GM20431 (cell line): ENCODE measurements around the gene TRMT10C.
"Not testable (repeated sequence)": the region's sequence is repeated elsewhere in the genome, so short reads cannot be mapped to it uniquely, and the experiment has no call there.

Source experiments
- in situ Hi-C: fragments of 300-500 bp; cut with MseI, MboI; formaldehyde crosslinking; loops from one replicate; pipeline ENCODE4 v1.15.0; 2020; ENCODE audit warnings: low sequenced_read_pairs; ENCODE audit not compliant: unreplicated experiment

Gene TRMT10C

GRCh38 chr3:101561630-101562328 is at the start of gene TRMT10C:
TSS of gene TRMT10C (plus strand) at chr3:101561868. CDS start at chr3:101564782, 2,914 bp downstream.
- in situ Hi-C loops, result no loop called here

- in situ Hi-C loops, result no loop called here
These were observed 49.3 kb upstream of the TRMT10C start for GRCh38 chr3:101512396-101512645.

GRCh38 chr3:101512646-101513418 is 48.8 kb upstream of the TRMT10C start, which contains the start of gene SENP7:
TSS of gene SENP7 (minus strand) at chr3:101513212. CDS start at chr3:101513130, 82 bp downstream.
- in situ Hi-C loops, result no loop called here

GRCh38 chr3:101513419-101513986 is 48.2 kb upstream of the TRMT10C start:
- in situ Hi-C loops, result no loop called here

GRCh38 chr3:101518421-101518871 is 43.2 kb upstream of the TRMT10C start:
- in situ Hi-C loops, result no loop called here

- in situ Hi-C loops, result no loop called here
These were observed 41.8 kb upstream of the TRMT10C start for GRCh38 chr3:101519685-101520365.

GRCh38 chr3:101521211-101521701 is 40.4 kb upstream of the TRMT10C start:
- in situ Hi-C loops, result no loop called here

GRCh38 chr3:101527441-101527840 is 34.2 kb upstream of the TRMT10C start:
- in situ Hi-C loops, result no loop called here

GRCh38 chr3:101527906-101528305 is 33.8 kb upstream of the TRMT10C start:
- in situ Hi-C loops, result no loop called here

GRCh38 chr3:101529816-101530685 is 31.6 kb upstream of the TRMT10C start:
- in situ Hi-C loops, result no loop called here

GRCh38 chr3:101530686-101531047 is 31.0 kb upstream of the TRMT10C start:
- in situ Hi-C loops, result no loop called here

GRCh38 chr3:101531473-101532086 is 30.1 kb upstream of the TRMT10C start:
- in situ Hi-C loops, result no loop called here

- in situ Hi-C loops, result no loop called here
These were observed 28.7 kb upstream of the TRMT10C start for GRCh38 chr3:101532783-101533602.

GRCh38 chr3:101533603-101533968 is 28.1 kb upstream of the TRMT10C start:
- in situ Hi-C loops, result no loop called here

- in situ Hi-C loops, result no loop called here
These were observed 26.4 kb upstream of the TRMT10C start for GRCh38 chr3:101535221-101535620.

GRCh38 chr3:101536266-101536665 is 25.4 kb upstream of the TRMT10C start:
- in situ Hi-C loops, result no loop called here

GRCh38 chr3:101536955-101537354 is 24.7 kb upstream of the TRMT10C start:
- in situ Hi-C loops, result not testable (repeated sequence)

GRCh38 chr3:101542957-101543356 is 18.7 kb upstream of the TRMT10C start:
- in situ Hi-C loops, result no loop called here
